ENCODE results near the gene NTRK3. TPM values are rescaled to one million over a fixed set of nuclear protein-coding genes. Genes with fewer than 3 reads are reported as not detected.
A peak's percentile ranks its signal among the peaks of the same experiment; 100 is the strongest.

NTRK3 gene
- total and polyA plus RNA-seq, 4 experiments from 2014 or later, result 0.67 TPM; not detected in 3

- no peaks in the 10 kb centered on the region for H3K36me3 Mint-ChIP-seq
- Histone ChIP-seq H3K36me3 (ENCODE audit: insufficient read depth, low read length) (no peaks in the 10 kb centered on the region), H3K9me3 (ENCODE audit: control insufficient read depth in 1 of 2, low read length in 2 of 2) (no peaks in the 10 kb centered on the region), H3K27ac (ENCODE audit: low read depth, low read length) (no peak overlapping the region), H3K4me3 (ENCODE audit: low read length in 2 of 2) (no peak overlapping the region), H3K27me3 (ENCODE audit: insufficient read depth, low read length) (no peaks in the 10 kb centered on the region), H3K4me1 (ENCODE audit: insufficient read depth, low read length) (no peaks in the 10 kb centered on the region)
- H3K4me3 Mint-ChIP-seq, result no peak overlapping the region
- H3K27me3 Mint-ChIP-seq, result peaks cover 0 to 2% of the 10 kb centered on the region in 2 donors
- no peaks in the 10 kb centered on the region for H3K9me3 Mint-ChIP-seq
- CTCF ChIA-PET (ENCODE audit: partially characterized antibody), result no interaction called here
- H3K4me1 Mint-ChIP-seq, result no peaks in the 10 kb centered on the region
- no peak for DNase-seq
- intact Hi-C loops (cut with micrococcal nuclease), result no loop called here
- POLR2A ChIA-PET (ENCODE audit: partially characterized antibody), result no interaction called here
- H3K27ac Mint-ChIP-seq, result no peak overlapping the region
These were observed 312.5 kb downstream of the NTRK3 start for GRCh38 chr15:87944050-87944449.

- no peaks in the 10 kb centered on the region for H3K4me1 Mint-ChIP-seq
These were observed 312.9 kb downstream of the NTRK3 start for GRCh38 chr15:87943626-87944025.

DNA sequence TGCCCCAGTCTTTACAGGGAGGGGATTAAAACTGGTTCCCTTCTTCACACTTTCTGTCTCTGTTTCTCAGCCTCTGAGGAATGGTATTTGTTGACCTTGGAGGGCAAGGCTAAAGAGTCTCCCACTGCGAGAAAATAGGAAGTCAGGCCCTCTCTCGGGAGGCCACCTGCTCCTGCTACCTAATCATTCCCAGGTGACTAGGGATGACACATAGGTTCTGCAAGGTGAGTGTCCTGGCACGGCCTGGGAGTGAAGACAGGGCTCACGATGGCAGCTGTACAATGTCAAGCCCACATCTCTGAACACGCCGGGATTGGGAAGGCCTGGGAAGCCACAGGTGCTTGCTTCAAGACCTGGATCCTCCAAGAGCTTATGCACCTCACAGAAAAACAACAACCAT is 314.2 kb downstream of the NTRK3 start:
- Histone ChIP-seq H3K27me3 (ENCODE audit: insufficient read depth, low read length) (no peaks in the 10 kb centered on the region), H3K27ac (ENCODE audit: low read depth, low read length) (no peak overlapping the region), H3K9me3 (ENCODE audit: control insufficient read depth in 1 of 2, low read length in 2 of 2) (no peaks in the 10 kb centered on the region), H3K4me3 (ENCODE audit: low read length in 2 of 2) (no peak overlapping the region), H3K4me1 (ENCODE audit: insufficient read depth, low read length) (no peaks in the 10 kb centered on the region), H3K36me3 (ENCODE audit: insufficient read depth, low read length) (no peaks in the 10 kb centered on the region)
- Mint-ChIP-seq H3K9me3 (no peaks in the 10 kb centered on the region), H3K27ac (no peak overlapping the region), H3K4me1 (no peaks in the 10 kb centered on the region), H3K27me3 (no peaks in the 10 kb centered on the region), H3K36me3 (no peaks in the 10 kb centered on the region), H3K4me3 (no peak overlapping the region)
- no peak for DNase-seq
- intact Hi-C loops (cut with micrococcal nuclease), result no loop called here
- POLR2A ChIA-PET (ENCODE audit: partially characterized antibody), result no interaction called here
- CTCF ChIA-PET (ENCODE audit: partially characterized antibody), result no interaction called here

More at GRCh38 chr15:87943626-87944025, 312.9 kb downstream of the NTRK3 start:
- Mint-ChIP-seq H3K27ac (no peak overlapping the region), H3K36me3 (no peaks in the 10 kb centered on the region), H3K27me3 (peaks cover 0 to 2% of the 10 kb centered on the region in 2 donors), H3K4me3 (no peak overlapping the region), H3K9me3 (no peaks in the 10 kb centered on the region)
- H3K27me3 ChIP-seq (ENCODE audit: insufficient read depth, low read length), result no peaks in the 10 kb centered on the region
- intact Hi-C loops (cut with micrococcal nuclease), result no loop called here
- no peak for DNase-seq
- H3K9me3 ChIP-seq (ENCODE audit: control insufficient read depth in 1 of 2, low read length in 2 of 2), result no peaks in the 10 kb centered on the region
- no peaks in the 10 kb centered on the region for H3K36me3 ChIP-seq (ENCODE audit: insufficient read depth, low read length)
- ChIA-PET POLR2A (ENCODE audit: partially characterized antibody) (no interaction called here), CTCF (ENCODE audit: partially characterized antibody) (no interaction called here)
- no peak overlapping the region for H3K4me3 ChIP-seq (ENCODE audit: low read length in 2 of 2)
- no peaks in the 10 kb centered on the region for H3K4me1 ChIP-seq (ENCODE audit: insufficient read depth, low read length)
- H3K27ac ChIP-seq (ENCODE audit: low read depth, low read length), result no peak overlapping the region

DNA sequence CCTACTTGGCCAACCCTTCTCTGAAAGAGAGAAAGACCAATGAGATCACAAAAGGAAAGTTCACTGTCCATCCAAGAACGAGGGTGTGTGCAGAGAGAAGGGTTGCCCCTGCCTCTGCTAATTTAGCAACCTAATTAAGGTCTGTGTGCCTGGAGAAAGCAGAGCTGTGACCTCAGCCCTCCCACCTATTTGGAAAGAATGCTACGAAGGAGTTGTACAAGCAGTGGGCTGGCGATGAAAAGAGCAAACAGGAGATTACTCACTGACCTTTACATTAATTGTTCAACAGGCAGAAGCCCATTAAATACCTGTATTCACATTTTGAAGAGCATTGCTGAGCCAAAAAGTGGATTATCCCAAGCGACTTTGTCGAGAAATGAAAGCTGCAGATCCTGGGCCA is 314.9 kb downstream of the NTRK3 start:
- no peak overlapping the region for H3K4me3 ChIP-seq (ENCODE audit: low read length in 2 of 2)
- no peak for DNase-seq
- H3K4me1 ChIP-seq (ENCODE audit: insufficient read depth, low read length), result no peaks in the 10 kb centered on the region
- H3K9me3 Mint-ChIP-seq, result peaks cover 0 to 2% (median 0%) of the 10 kb centered on the region in 8 donors
- no peaks in the 10 kb centered on the region for H3K27me3 ChIP-seq (ENCODE audit: insufficient read depth, low read length)
- H3K27me3 Mint-ChIP-seq, result peaks cover 3% of the 10 kb centered on the region in 2 donors
- no peak overlapping the region for H3K27ac Mint-ChIP-seq
- no peaks in the 10 kb centered on the region for H3K9me3 ChIP-seq (ENCODE audit: control insufficient read depth in 1 of 2, low read length in 2 of 2)
- no peak overlapping the region for H3K27ac ChIP-seq (ENCODE audit: low read depth, low read length)
- intact Hi-C loops (cut with micrococcal nuclease), result no loop called here
- H3K4me3 Mint-ChIP-seq, result no peak overlapping the region
- CTCF ChIA-PET (ENCODE audit: partially characterized antibody), result no interaction called here
- no peaks in the 10 kb centered on the region for H3K36me3 ChIP-seq (ENCODE audit: insufficient read depth, low read length)
- no peaks in the 10 kb centered on the region for H3K4me1 Mint-ChIP-seq
- H3K36me3 Mint-ChIP-seq, result no peaks in the 10 kb centered on the region
- POLR2A ChIA-PET (ENCODE audit: partially characterized antibody), result no interaction called here

- no peaks in the 10 kb centered on the region for H3K27me3 ChIP-seq (ENCODE audit: insufficient read depth, low read length)
- ChIA-PET POLR2A (ENCODE audit: partially characterized antibody) (no interaction called here), CTCF (ENCODE audit: partially characterized antibody) (no interaction called here)
- no peaks in the 10 kb centered on the region for H3K4me1 ChIP-seq (ENCODE audit: insufficient read depth, low read length)
- H3K36me3 ChIP-seq (ENCODE audit: insufficient read depth, low read length), result no peaks in the 10 kb centered on the region
- Mint-ChIP-seq H3K9me3 (peaks cover 0 to 2% (median 0%) of the 10 kb centered on the region in 8 donors), H3K27ac (no peak overlapping the region), H3K4me3 (no peak overlapping the region), H3K36me3 (no peaks in the 10 kb centered on the region), H3K27me3 (peaks cover 3% of the 10 kb centered on the region in 2 donors), H3K4me1 (no peaks in the 10 kb centered on the region)
- H3K4me3 ChIP-seq (ENCODE audit: low read length in 2 of 2), result no peak overlapping the region
- intact Hi-C loops (cut with micrococcal nuclease), result no loop called here
- no peak for DNase-seq
- H3K9me3 ChIP-seq (ENCODE audit: control insufficient read depth in 1 of 2, low read length in 2 of 2), result no peaks in the 10 kb centered on the region
- no peak overlapping the region for H3K27ac ChIP-seq (ENCODE audit: low read depth, low read length)
These were observed 315.8 kb downstream of the NTRK3 start for GRCh38 chr15:87940768-87941167.

GRCh38 chr15:87939848-87940457 is 316.6 kb downstream of the NTRK3 start:
- peaks cover 0 to 2% (median 0%) of the 10 kb centered on the region in 8 donors for H3K9me3 Mint-ChIP-seq
- no peak overlapping the region for H3K27ac ChIP-seq (ENCODE audit: low read depth, low read length)
- ChIA-PET CTCF (ENCODE audit: partially characterized antibody) (no interaction called here), POLR2A (ENCODE audit: partially characterized antibody) (no interaction called here)
- H3K27me3 Mint-ChIP-seq, result peaks cover 3% of the 10 kb centered on the region in 2 donors
- no peak for DNase-seq
- H3K4me1 Mint-ChIP-seq, result no peaks in the 10 kb centered on the region
- H3K27ac Mint-ChIP-seq, result no peak overlapping the region
- H3K27me3 ChIP-seq (ENCODE audit: insufficient read depth, low read length), result no peaks in the 10 kb centered on the region
- H3K4me1 ChIP-seq (ENCODE audit: insufficient read depth, low read length), result no peaks in the 10 kb centered on the region
- H3K36me3 Mint-ChIP-seq, result no peaks in the 10 kb centered on the region
- H3K36me3 ChIP-seq (ENCODE audit: insufficient read depth, low read length), result no peaks in the 10 kb centered on the region
- no peak overlapping the region for H3K4me3 ChIP-seq (ENCODE audit: low read length in 2 of 2)
- no peak overlapping the region for H3K4me3 Mint-ChIP-seq
- H3K9me3 ChIP-seq (ENCODE audit: control insufficient read depth in 1 of 2, low read length in 2 of 2), result no peaks in the 10 kb centered on the region
- intact Hi-C loops (cut with micrococcal nuclease), result no loop called here

DNA sequence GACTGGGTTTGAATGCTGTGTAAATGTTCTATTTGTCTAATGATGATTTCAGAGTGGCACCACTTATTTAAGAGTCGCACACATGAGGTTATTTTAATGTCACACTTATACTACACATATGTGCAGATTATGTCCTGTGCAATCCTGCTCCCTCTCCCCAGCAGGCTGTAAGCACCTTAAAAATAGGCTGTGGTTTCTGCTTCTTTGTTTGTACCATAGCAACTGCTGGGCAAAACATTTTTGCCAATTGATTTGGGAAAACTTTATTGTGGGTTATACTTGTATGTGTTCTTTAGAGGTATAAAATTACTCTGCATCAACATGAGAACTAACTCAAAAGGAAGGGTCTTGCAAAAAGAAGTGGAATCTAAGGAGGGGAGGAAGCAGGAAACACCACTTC is 318.5 kb downstream of the NTRK3 start:
- peaks cover 3% of the 10 kb centered on the region in 2 donors for H3K27me3 Mint-ChIP-seq
- intact Hi-C loops (cut with micrococcal nuclease), result no loop called here
- H3K4me1 Mint-ChIP-seq, result no peaks in the 10 kb centered on the region
- POLR2A ChIA-PET (ENCODE audit: partially characterized antibody), result no interaction called here
- no peak overlapping the region for H3K4me3 Mint-ChIP-seq
- no peaks in the 10 kb centered on the region for H3K4me1 ChIP-seq (ENCODE audit: insufficient read depth, low read length)
- H3K36me3 ChIP-seq (ENCODE audit: insufficient read depth, low read length), result no peaks in the 10 kb centered on the region
- no peaks in the 10 kb centered on the region for H3K27me3 ChIP-seq (ENCODE audit: insufficient read depth, low read length)
- no peaks in the 10 kb centered on the region for H3K36me3 Mint-ChIP-seq
- CTCF ChIA-PET (ENCODE audit: partially characterized antibody), result no interaction called here
- peaks cover 0 to 4% (median 0%) of the 10 kb centered on the region in 8 donors for H3K9me3 Mint-ChIP-seq
- H3K27ac Mint-ChIP-seq, result no peak overlapping the region
- H3K4me3 ChIP-seq (ENCODE audit: low read length in 2 of 2), result no peak overlapping the region
- no peak overlapping the region for H3K27ac ChIP-seq (ENCODE audit: low read depth, low read length)
- H3K9me3 ChIP-seq (ENCODE audit: control insufficient read depth in 1 of 2, low read length in 2 of 2), result no peaks in the 10 kb centered on the region
- no peak for DNase-seq

DNA sequence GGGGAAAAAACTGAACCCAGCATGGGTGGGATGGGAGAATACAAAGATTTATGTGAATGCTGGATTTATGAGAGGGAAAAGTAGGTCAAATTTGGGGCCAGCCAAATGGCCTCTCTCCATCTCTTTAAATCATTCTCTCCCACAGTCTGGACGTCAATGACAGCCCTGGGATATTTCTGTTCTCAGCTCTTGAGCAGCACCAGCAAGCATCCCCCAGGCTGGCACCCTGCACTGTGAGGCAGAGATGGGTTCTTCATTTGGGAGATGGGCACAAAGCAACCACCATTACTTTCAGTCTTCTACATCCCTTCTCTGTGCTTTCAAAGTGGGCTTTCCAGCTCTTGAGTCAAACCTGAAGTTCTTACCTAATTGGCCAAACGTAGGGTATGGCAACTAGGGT is 321.0 kb downstream of the NTRK3 start:
- Histone ChIP-seq H3K9me3 (ENCODE audit: control insufficient read depth in 1 of 2, low read length in 2 of 2) (no peaks in the 10 kb centered on the region), H3K4me1 (ENCODE audit: insufficient read depth, low read length) (no peaks in the 10 kb centered on the region), H3K4me3 (ENCODE audit: low read length in 2 of 2) (no peak overlapping the region), H3K27me3 (ENCODE audit: insufficient read depth, low read length) (no peaks in the 10 kb centered on the region), H3K27ac (ENCODE audit: low read depth, low read length) (no peak overlapping the region), H3K36me3 (ENCODE audit: insufficient read depth, low read length) (no peaks in the 10 kb centered on the region)
- Mint-ChIP-seq H3K36me3 (no peaks in the 10 kb centered on the region), H3K27me3 (peaks cover 3% of the 10 kb centered on the region in 2 donors), H3K4me1 (no peaks in the 10 kb centered on the region), H3K9me3 (peaks cover 0 to 4% (median 0%) of the 10 kb centered on the region in 8 donors), H3K27ac (no peak overlapping the region), H3K4me3 (peak overlapping the region in 1 of 8 donors; percentile 23)
- CTCF ChIA-PET (ENCODE audit: partially characterized antibody), result no interaction called here
- POLR2A ChIA-PET (ENCODE audit: partially characterized antibody), result no interaction called here
- no peak for DNase-seq
- intact Hi-C loops (cut with micrococcal nuclease), result no loop called here

Measured in CD4-positive, alpha-beta memory T cell (primary cell).